ENCODE data around the gene CDH23. TPM values are rescaled to one million over a fixed set of nuclear protein-coding genes. Genes with fewer than 3 reads are reported as not detected.
A peak's percentile ranks its signal among the peaks of the same experiment; 100 is the strongest.

CDH23 gene
- total RNA-seq, 2 experiments from 2014 or later = 4.7 to 4.9 TPM

- DNase-seq (no peak), ATAC-seq (no peak)
- H3K27ac Mint-ChIP-seq = no peak overlapping the region
- H3K36me3 Mint-ChIP-seq (ENCODE audit: low read depth) = no peaks in the 10 kb centered on the region
- POLR2A ChIA-PET = interaction anchor here (1.5 kb wide), 1 partner anchor 8 kb away, joined by 4 read pairs; the partner anchor contains the start of gene PSAP
- no peak overlapping the region for H3K4me3 Mint-ChIP-seq
- H3K27me3 Mint-ChIP-seq (ENCODE audit: low read depth) = peaks cover 2% of the 10 kb centered on the region
- no peaks in the 10 kb centered on the region for H3K9me3 Mint-ChIP-seq (ENCODE audit: insufficient read depth)
- CTCF ChIA-PET = interaction anchor here (1.4 kb wide), 1 partner anchor 38 kb away, joined by 3 read pairs; no protein-coding TSS in a partner anchor
- no peaks in the 10 kb centered on the region for H3K4me1 Mint-ChIP-seq (ENCODE audit: low read depth)
Observed at GRCh38 chr10:71857934-71858890, 461.5 kb downstream of the CDH23 start.

DNA sequence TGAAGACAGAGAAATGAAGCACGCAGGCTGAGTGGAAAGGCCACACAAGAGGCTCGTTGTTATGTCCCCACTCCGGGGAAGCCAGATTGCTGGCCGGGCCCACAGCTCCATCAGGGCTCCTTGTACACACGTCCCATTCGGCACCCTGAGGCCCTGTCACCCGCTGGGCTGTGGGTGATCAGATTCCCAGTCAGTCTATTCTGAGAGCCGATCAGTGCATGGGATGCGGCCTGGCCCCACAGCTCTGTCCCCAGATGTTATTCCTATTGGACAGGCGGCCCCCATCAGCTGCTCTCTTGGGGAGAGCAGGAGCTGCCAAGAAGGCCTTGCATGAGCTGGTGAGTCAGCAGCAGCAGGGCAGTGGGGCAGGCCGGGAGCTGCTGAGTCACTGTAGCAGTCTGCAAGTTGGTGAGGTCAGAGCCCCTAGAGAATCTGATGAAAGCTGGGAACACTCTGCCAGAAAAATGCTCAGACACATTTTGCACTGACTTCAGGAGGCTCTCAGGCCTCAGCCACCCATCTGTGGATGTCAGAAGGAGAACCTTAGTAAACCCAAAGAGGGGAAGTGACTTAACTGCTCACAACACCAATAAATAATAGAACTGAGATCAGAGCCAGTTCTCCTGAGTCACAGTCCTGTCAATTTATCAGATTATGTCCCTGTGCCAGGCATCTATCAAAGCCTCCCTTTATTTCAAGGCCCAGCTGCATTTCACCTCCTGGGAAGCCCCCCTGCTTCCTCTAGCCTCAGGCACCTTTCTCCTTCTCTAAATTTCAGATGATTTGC, 463.7 kb downstream of the CDH23 start:
- Mint-ChIP-seq H3K9me3 (ENCODE audit: insufficient read depth) (no peaks in the 10 kb centered on the region), H3K36me3 (ENCODE audit: low read depth) (no peaks in the 10 kb centered on the region), H3K27ac (no peak overlapping the region), H3K4me1 (ENCODE audit: low read depth) (no peaks in the 10 kb centered on the region), H3K27me3 (ENCODE audit: low read depth) (peaks cover 2% of the 10 kb centered on the region), H3K4me3 (no peak overlapping the region)
- DNase-seq = no peak
- CTCF ChIA-PET = interaction anchor here (1.0 to 1.2 kb wide), 2 partner anchors 35 to 188 kb away, joined by 3 to 6 read pairs; no protein-coding TSS in a partner anchor
- ATAC-seq = peak; percentile 30
- POLR2A ChIA-PET = no interaction called here

GRCh38 chr10:71863203-71863602, 466.5 kb downstream of the CDH23 start:
- no peak for DNase-seq
- Mint-ChIP-seq H3K9me3 (ENCODE audit: insufficient read depth) (no peaks in the 10 kb centered on the region), H3K4me3 (no peak overlapping the region), H3K4me1 (ENCODE audit: low read depth) (peaks cover 6% of the 10 kb centered on the region), H3K36me3 (ENCODE audit: low read depth) (no peaks in the 10 kb centered on the region), H3K27ac (no peak overlapping the region), H3K27me3 (ENCODE audit: low read depth) (no peaks in the 10 kb centered on the region)
- POLR2A ChIA-PET = no interaction called here
- CTCF ChIA-PET = no interaction called here
- no peak for ATAC-seq

- Mint-ChIP-seq H3K27ac (no peak overlapping the region), H3K36me3 (ENCODE audit: low read depth) (no peaks in the 10 kb centered on the region), H3K4me3 (no peak overlapping the region), H3K4me1 (ENCODE audit: low read depth) (peaks cover 8% of the 10 kb centered on the region), H3K27me3 (ENCODE audit: low read depth) (no peaks in the 10 kb centered on the region), H3K9me3 (ENCODE audit: insufficient read depth) (no peaks in the 10 kb centered on the region)
- ChIA-PET CTCF (no interaction called here), POLR2A (no interaction called here)
- DNase-seq (no peak), ATAC-seq (no peak)
Observed at GRCh38 chr10:71864911-71865361, 468.2 kb downstream of the CDH23 start.

Small RNA genes lying within 50 kb of the gene (microRNA-seq; reads per million reads assigned to microRNA genes)
- not detected for gene MIR7152

Other genes with a start within 250 kb of the CDH23 start
- gene UNC5B, start 184.3 kb upstream of the CDH23 start, total RNA-seq = under 1 TPM in 1 of 2 experiments, not detected in 1; 0.05 TPM
- gene SLC29A3, start 77.7 kb upstream of the CDH23 start, total RNA-seq = 1 to 10 TPM; 3.0 to 3.4 TPM

Measured in activated CD8-positive, alpha-beta T cell treated with anti-CD3 and anti-CD28 coated beads, Interleukin-2, amount 10 ng/mL, durations not matched to agents 7 days and 5 days (primary cell).